ENCODE measurements around the gene ZSWIM7. TPM values are rescaled to one million over a fixed set of nuclear protein-coding genes. Genes with fewer than 3 reads are reported as not detected.
A peak's percentile ranks its signal among the peaks of the same experiment; 100 is the strongest.

ZSWIM7 gene
- polyA plus RNA-seq, 3 donors: 43.1 to 70.1 (median 67.1) TPM

GRCh38 chr17:16007439-16007838 lies 7.9 kb upstream of the ZSWIM7 start:
- DNase-seq: no peak

GRCh38 chr17:16005636-16006035 lies 6.1 kb upstream of the ZSWIM7 start:
- H3K4me3 Mint-ChIP-seq: no peak overlapping the region
- DNase-seq: no peak
- intact Hi-C loops (cut with micrococcal nuclease): loop anchor here in 1 of 2 donors (1.0 kb wide), 1 partner anchor 20 kb away; no protein-coding TSS in a partner anchor
- peaks cover 14% of the 10 kb centered on the region for H3K4me1 Mint-ChIP-seq
- Histone ChIP-seq H3K4me3 (replicated peaks in 1 of 3; ENCODE audit: low read depth in 2 of 3, low read length in 3 of 3) (no peak overlapping the region), H3K4me1 (ENCODE audit: control insufficient read depth in 1 of 2, insufficient read depth in 2 of 2, low read length in 2 of 2) (peaks cover 9 to 13% of the 10 kb centered on the region in 2 donors), H4K20me1 (ENCODE audit: insufficient read depth, low read length) (peaks cover 11% of the 10 kb centered on the region), H2AFZ (ENCODE audit: insufficient read depth, low read depth, low read length, poor library complexity, severe bottlenecking) (no peak overlapping the region), H3K27me3 (ENCODE audit: control insufficient read depth in 2 of 2, insufficient read depth in 2 of 2, low read length in 2 of 2) (no peaks in the 10 kb centered on the region), H3K4me2 (replicated peaks; ENCODE audit: extremely low read depth, low read length, poor library complexity, severe bottlenecking) (no peak overlapping the region), H3K9ac (ENCODE audit: insufficient read depth, low read length, poor library complexity, severe bottlenecking) (no peak overlapping the region), H3K9me3 (replicated peaks in 1 of 2; ENCODE audit: control insufficient read depth in 1 of 2, insufficient read depth in 1 of 2, low read length in 2 of 2) (no peaks in the 10 kb centered on the region), H3K27ac (ENCODE audit: low read depth in 1 of 2, low read length in 2 of 2) (peak overlapping the region in 1 of 2 donors; percentile 4), H3K79me2 (ENCODE audit: insufficient read depth, low read length) (peaks cover 18% of the 10 kb centered on the region), H3K36me3 (replicated peaks in 1 of 2; ENCODE audit: control insufficient read depth in 1 of 2, insufficient read depth in 2 of 2, low read length in 2 of 2) (peaks cover 76 to 77% of the 10 kb centered on the region in 2 donors)
- peak overlapping the region in 1 of 7 donors; percentile 17 for H3K27ac Mint-ChIP-seq
- no peak for TF ChIP-seq CTCF (IDR thresholded peaks at IDR 0.05)
- 100% methylated on average over 1 of the region's 1 CpG for WGBS (ENCODE audit: insufficient coverage)
- H3K9me3 Mint-ChIP-seq: peaks cover 0 to 5% (median 0%) of the 10 kb centered on the region in 7 donors
- H3K36me3 Mint-ChIP-seq: peaks cover 76 to 77% of the 10 kb centered on the region in 2 donors
- peaks cover 0 to under 1% (median 0%) of the 10 kb centered on the region in 3 donors for H3K27me3 Mint-ChIP-seq (ENCODE audit: low read depth in 3 of 3)

More at GRCh38 chr17:16007439-16007838, 7.9 kb upstream of the ZSWIM7 start:
- H3K27ac Mint-ChIP-seq: peak overlapping the region in 3 of 7 donors; percentile 5 to 42 (median 8)
- no peak overlapping the region for H3K9ac ChIP-seq (ENCODE audit: insufficient read depth, low read length, poor library complexity, severe bottlenecking)
- no peak overlapping the region for H3K27ac ChIP-seq (ENCODE audit: low read depth in 1 of 2, low read length in 2 of 2)
- H2AFZ ChIP-seq (ENCODE audit: insufficient read depth, low read depth, low read length, poor library complexity, severe bottlenecking): no peak overlapping the region
- H3K4me2 ChIP-seq (replicated peaks; ENCODE audit: extremely low read depth, low read length, poor library complexity, severe bottlenecking): no peak overlapping the region
- no peaks in the 10 kb centered on the region for H3K9me3 Mint-ChIP-seq
- peaks cover 3 to 16% of the 10 kb centered on the region in 2 donors for H3K4me1 ChIP-seq (ENCODE audit: control insufficient read depth in 1 of 2, insufficient read depth in 2 of 2, low read length in 2 of 2)
- H3K4me1 Mint-ChIP-seq: peaks cover 12% of the 10 kb centered on the region
- no peak for TF ChIP-seq CTCF (IDR thresholded peaks at IDR 0.05)
- H3K79me2 ChIP-seq (ENCODE audit: insufficient read depth, low read length): peaks cover 13% of the 10 kb centered on the region
- no peaks in the 10 kb centered on the region for H3K27me3 Mint-ChIP-seq (ENCODE audit: low read depth in 3 of 3)
- no peak overlapping the region for H3K4me3 Mint-ChIP-seq
- H3K27me3 ChIP-seq (ENCODE audit: control insufficient read depth in 2 of 2, insufficient read depth in 2 of 2, low read length in 2 of 2): no peaks in the 10 kb centered on the region
- H3K9me3 ChIP-seq (replicated peaks in 1 of 2; ENCODE audit: control insufficient read depth in 1 of 2, insufficient read depth in 1 of 2, low read length in 2 of 2): no peaks in the 10 kb centered on the region
- H4K20me1 ChIP-seq (ENCODE audit: insufficient read depth, low read length): no peaks in the 10 kb centered on the region
- intact Hi-C loops (cut with micrococcal nuclease): no loop called here
- H3K4me3 ChIP-seq (replicated peaks in 1 of 3; ENCODE audit: low read depth in 2 of 3, low read length in 3 of 3): no peak overlapping the region
- WGBS (ENCODE audit: insufficient coverage): 83% methylated on average over 1 of the region's 3 CpGs
- H3K36me3 Mint-ChIP-seq: peaks cover 72 to 76% of the 10 kb centered on the region in 2 donors
- H3K36me3 ChIP-seq (replicated peaks in 1 of 2; ENCODE audit: control insufficient read depth in 1 of 2, insufficient read depth in 2 of 2, low read length in 2 of 2): peaks cover 73 to 79% of the 10 kb centered on the region in 2 donors
